ENCODE measurements around the gene ITPKC.
"Not testable (repeated sequence)": the region's sequence is repeated elsewhere in the genome, so short reads cannot be mapped to it uniquely, and the experiment has no call there.

Gene ITPKC

GRCh38 chr19:40774916-40775631 is 58.2 kb downstream of the ITPKC start, which contains the start of gene MIA:
Gene MIA, plus strand, starts transcription at chr19:40775521. Its CDS starts 22 bp downstream, at chr19:40775543.
- no peak for DNase-seq

GRCh38 chr19:40775632-40776022 is 58.7 kb downstream of the ITPKC start:
- no peak for DNase-seq

- no peak for DNase-seq
Observed at GRCh38 chr19:40776364-40776763, 59.5 kb downstream of the ITPKC start.

- peak; percentile 87 to 88 for DNase-seq
Observed at GRCh38 chr19:40776932-40777644, 60.2 kb downstream of the ITPKC start.

- DNase-seq, result no peak
Observed at GRCh38 chr19:40777645-40777936, 60.7 kb downstream of the ITPKC start.

GRCh38 chr19:40777937-40778705 is 61.2 kb downstream of the ITPKC start, which contains the start of gene RAB4B:
Gene RAB4B, plus strand, starts transcription at chr19:40778247. Its CDS starts 129 bp downstream, at chr19:40778376.
- DNase-seq, result peak; percentile 100

- DNase-seq, result no peak
Observed at GRCh38 chr19:40778706-40779284, 61.9 kb downstream of the ITPKC start.

- DNase-seq, result no peak
Observed at GRCh38 chr19:40780582-40780981, 63.7 kb downstream of the ITPKC start.

- no peak for DNase-seq
Observed at GRCh38 chr19:40781140-40781539, 64.2 kb downstream of the ITPKC start.

GRCh38 chr19:40783711-40784110 is 66.8 kb downstream of the ITPKC start:
- DNase-seq, result no peak

- not testable (repeated sequence) for DNase-seq
Observed at GRCh38 chr19:40784146-40784545, 67.2 kb downstream of the ITPKC start.

GRCh38 chr19:40785526-40785925 is 68.6 kb downstream of the ITPKC start:
- no peak for DNase-seq

GRCh38 chr19:40786060-40787037 is 69.4 kb downstream of the ITPKC start:
- DNase-seq, result no peak
